ENCODE results near the gene C16orf96.

Gene C16orf96

GRCh38 chr16:4574919-4575705 is 19.0 kb downstream of the C16orf96 start:
- no peak for DNase-seq (ENCODE audit: low read depth in 1 of 2, low spot score in 1 of 2)
- H3K4me3 ChIP-seq (replicated peaks; ENCODE audit: insufficient read depth, low read length): no peak overlapping the region

GRCh38 chr16:4576008-4576407 is 19.9 kb downstream of the C16orf96 start:
- Histone ChIP-seq H3K27me3 (ENCODE audit: insufficient read depth, poor library complexity, severe bottlenecking) (no peaks in the 10 kb centered on the region), H3K4me3 (replicated peaks; ENCODE audit: insufficient read depth, low read length) (no peak overlapping the region), H3K27ac (replicated peaks) (no peak overlapping the region)
- DNase-seq (ENCODE audit: low read depth in 1 of 2, low spot score in 1 of 2): no peak
- no peak for TF ChIP-seq REST (IDR thresholded peaks at IDR 0.05; ENCODE audit: insufficient replicate concordance, low read depth)
- TF ChIP-seq POLR2AphosphoS5 (IDR thresholded peaks at IDR 0.05; ENCODE audit: low read depth): no peak
- TF ChIP-seq CTCF (IDR thresholded peaks at IDR 0.05; ENCODE audit: insufficient read depth, low read length): no peak
- TF ChIP-seq GABPA (IDR thresholded peaks at IDR 0.05; ENCODE audit: low read depth): no peak
- no peak for TF ChIP-seq SPI1 (IDR thresholded peaks at IDR 0.05; ENCODE audit: borderline replicate concordance, low read depth)

More at GRCh38 chr16:4574919-4575705, 19.0 kb downstream of the C16orf96 start:
- H3K27ac ChIP-seq (replicated peaks): no peak overlapping the region
- H3K27me3 ChIP-seq (ENCODE audit: insufficient read depth, poor library complexity, severe bottlenecking): no peaks in the 10 kb centered on the region
- no peak for TF ChIP-seq REST (IDR thresholded peaks at IDR 0.05; ENCODE audit: insufficient replicate concordance, low read depth)

- DNase-seq (ENCODE audit: low read depth in 1 of 2, low spot score in 1 of 2): no peak
- TF ChIP-seq REST (IDR thresholded peaks at IDR 0.05; ENCODE audit: insufficient replicate concordance, low read depth) (no peak), SPI1 (IDR thresholded peaks at IDR 0.05; ENCODE audit: borderline replicate concordance, low read depth) (no peak), GABPA (IDR thresholded peaks at IDR 0.05; ENCODE audit: low read depth) (no peak), CTCF (IDR thresholded peaks at IDR 0.05; ENCODE audit: insufficient read depth, low read length) (no peak), POLR2AphosphoS5 (IDR thresholded peaks at IDR 0.05; ENCODE audit: low read depth) (no peak)
- H3K4me3 ChIP-seq (replicated peaks; ENCODE audit: insufficient read depth, low read length): no peak overlapping the region
- H3K27me3 ChIP-seq (ENCODE audit: insufficient read depth, poor library complexity, severe bottlenecking): no peaks in the 10 kb centered on the region
- no peak overlapping the region for H3K27ac ChIP-seq (replicated peaks)
Measured at GRCh38 chr16:4578961-4579530, 22.9 kb downstream of the C16orf96 start.
